ENCODE results near the gene KCNQ1OT1.

The KCNQ1OT1 gene

GRCh38 chr11:2719831-2720590, 20.2 kb upstream of the KCNQ1OT1 start:
- no peak for DNase-seq (ENCODE audit: low read depth)
- in situ Hi-C loops (cut with HindIII; ENCODE audit: low sequenced_read_pairs), result loop anchor here (5.0 kb wide), 1 partner anchor 52 kb away; no protein-coding TSS in a partner anchor
- no peak overlapping the region for H3K4me3 ChIP-seq (ENCODE audit: low read depth, low read length)
- TF ChIP-seq CTCF (IDR thresholded peaks at IDR 0.05; ENCODE audit: low read depth, low read length, missing control alignments), result no peak

- no peak overlapping the region for H3K4me3 ChIP-seq (ENCODE audit: low read depth, low read length)
- DNase-seq (ENCODE audit: low read depth), result no peak
- in situ Hi-C loops (cut with HindIII; ENCODE audit: low sequenced_read_pairs), result no loop called here
- no peak for TF ChIP-seq CTCF (IDR thresholded peaks at IDR 0.05; ENCODE audit: low read depth, low read length, missing control alignments)
Observed at GRCh38 chr11:2718817-2719438, 19.1 kb upstream of the KCNQ1OT1 start.

GRCh38 chr11:2717561-2718325, 17.9 kb upstream of the KCNQ1OT1 start:
- no peak for TF ChIP-seq CTCF (IDR thresholded peaks at IDR 0.05; ENCODE audit: low read depth, low read length, missing control alignments)
- no peak for DNase-seq (ENCODE audit: low read depth)
- no peak overlapping the region for H3K4me3 ChIP-seq (ENCODE audit: low read depth, low read length)
- in situ Hi-C loops (cut with HindIII; ENCODE audit: low sequenced_read_pairs), result no loop called here

- no peak for TF ChIP-seq CTCF (IDR thresholded peaks at IDR 0.05; ENCODE audit: low read depth, low read length, missing control alignments)
- no peak overlapping the region for H3K4me3 ChIP-seq (ENCODE audit: low read depth, low read length)
- no peak for DNase-seq (ENCODE audit: low read depth)
- in situ Hi-C loops (cut with HindIII; ENCODE audit: low sequenced_read_pairs), result no loop called here
Observed at GRCh38 chr11:2716376-2717095, 16.7 kb upstream of the KCNQ1OT1 start.

GRCh38 chr11:2715716-2716350, 16.0 kb upstream of the KCNQ1OT1 start:
- DNase-seq (ENCODE audit: low read depth), result no peak
- no peak overlapping the region for H3K4me3 ChIP-seq (ENCODE audit: low read depth, low read length)
- in situ Hi-C loops (cut with HindIII; ENCODE audit: low sequenced_read_pairs), result no loop called here
- no peak for TF ChIP-seq CTCF (IDR thresholded peaks at IDR 0.05; ENCODE audit: low read depth, low read length, missing control alignments)

- no peak for TF ChIP-seq CTCF (IDR thresholded peaks at IDR 0.05; ENCODE audit: low read depth, low read length, missing control alignments)
- no peak overlapping the region for H3K4me3 ChIP-seq (ENCODE audit: low read depth, low read length)
- in situ Hi-C loops (cut with HindIII; ENCODE audit: low sequenced_read_pairs), result no loop called here
- DNase-seq (ENCODE audit: low read depth), result no peak
Observed at GRCh38 chr11:2714871-2715270, 15.1 kb upstream of the KCNQ1OT1 start.
